Measurements from ENCODE around the gene HK1.

HK1 gene

DNA sequence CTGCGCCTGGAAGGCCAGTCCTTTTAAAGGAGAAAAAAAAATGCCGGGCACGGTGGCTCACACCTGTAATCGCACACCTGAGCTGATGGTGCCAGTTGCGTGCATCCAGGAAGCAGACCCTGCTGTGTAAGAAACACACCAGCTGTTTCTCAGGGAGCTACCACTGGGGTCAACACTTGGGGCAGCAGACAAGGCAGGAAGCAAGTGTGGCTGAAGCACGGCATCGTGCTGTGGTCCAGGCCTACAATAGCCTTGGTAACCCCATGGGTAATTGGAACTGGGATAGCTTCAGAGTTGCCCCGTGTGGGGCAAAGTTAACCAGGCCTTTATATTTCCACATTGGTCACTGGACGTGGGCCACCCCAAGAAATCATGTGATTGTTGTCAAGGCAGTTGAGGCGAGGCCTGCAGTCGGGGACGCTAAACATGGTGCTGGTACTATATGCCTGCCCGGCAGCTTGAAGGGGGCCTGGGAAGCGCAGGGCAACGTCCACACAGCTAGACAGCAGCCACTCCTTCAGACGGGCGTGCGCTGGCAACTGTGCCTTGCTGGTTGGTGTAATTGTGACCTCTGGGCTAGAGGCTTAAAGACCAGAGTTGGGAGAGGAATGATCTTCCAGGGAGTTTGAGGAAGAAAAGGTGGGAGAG is 140.9 kb downstream of the HK1 start:
- DNase-seq (ENCODE audit: low spot score) = no peak

DNA sequence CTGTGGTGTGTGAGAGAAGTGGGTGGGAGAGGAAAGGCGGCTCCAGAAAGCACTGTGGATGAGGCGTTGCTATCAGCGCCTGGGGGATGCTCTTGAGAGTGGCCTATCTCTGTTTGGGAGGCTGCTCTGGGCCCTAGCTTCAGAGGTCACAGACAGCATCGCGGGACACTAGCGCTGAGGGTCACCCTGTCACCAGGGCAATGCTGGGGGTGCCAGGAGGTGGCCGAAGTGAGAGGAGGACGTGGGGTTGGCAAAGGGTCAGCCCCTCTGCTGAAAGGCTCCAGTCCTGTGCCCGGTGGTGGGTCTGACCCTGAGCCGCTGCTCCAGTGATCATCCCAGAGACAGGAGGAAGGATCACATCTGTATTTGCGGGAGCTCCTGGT is 141.4 kb downstream of the HK1 start:
- no peak for DNase-seq (ENCODE audit: low spot score)

DNA sequence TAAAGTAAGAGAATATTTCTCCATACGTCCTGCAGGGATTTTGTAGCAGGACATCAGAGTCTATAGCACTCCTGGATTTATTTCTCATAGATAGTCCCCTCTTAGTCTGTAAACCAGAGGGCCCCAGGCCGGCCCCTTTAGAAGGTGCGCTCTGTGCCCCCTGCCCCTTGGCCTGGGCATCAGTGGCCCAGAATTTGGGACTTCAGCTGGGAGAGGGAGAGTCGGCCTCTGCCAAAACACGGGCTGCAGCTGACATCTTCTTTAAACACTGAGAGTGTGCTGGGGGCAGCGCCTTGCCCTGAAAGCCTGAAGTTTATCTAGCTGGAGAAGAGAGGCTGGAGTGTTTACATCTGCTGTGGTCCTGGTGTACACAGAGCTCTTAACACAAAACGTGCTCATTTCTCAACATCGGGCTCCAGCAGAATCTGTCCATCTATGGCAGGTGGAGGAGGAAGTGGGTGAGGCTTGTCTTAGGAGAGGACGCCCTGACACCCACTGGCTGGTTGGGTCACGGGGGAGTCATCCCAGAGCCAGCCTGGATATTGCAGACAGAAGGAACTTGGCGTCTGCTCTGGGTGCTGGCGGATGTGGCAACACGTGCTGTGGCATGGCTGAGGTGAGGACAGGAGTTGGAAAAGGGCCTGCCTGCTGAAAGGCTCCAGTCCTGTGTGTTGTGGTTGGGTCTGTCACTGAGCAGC is 143.5 kb downstream of the HK1 start:
- no peak for DNase-seq (ENCODE audit: low spot score)

DNA sequence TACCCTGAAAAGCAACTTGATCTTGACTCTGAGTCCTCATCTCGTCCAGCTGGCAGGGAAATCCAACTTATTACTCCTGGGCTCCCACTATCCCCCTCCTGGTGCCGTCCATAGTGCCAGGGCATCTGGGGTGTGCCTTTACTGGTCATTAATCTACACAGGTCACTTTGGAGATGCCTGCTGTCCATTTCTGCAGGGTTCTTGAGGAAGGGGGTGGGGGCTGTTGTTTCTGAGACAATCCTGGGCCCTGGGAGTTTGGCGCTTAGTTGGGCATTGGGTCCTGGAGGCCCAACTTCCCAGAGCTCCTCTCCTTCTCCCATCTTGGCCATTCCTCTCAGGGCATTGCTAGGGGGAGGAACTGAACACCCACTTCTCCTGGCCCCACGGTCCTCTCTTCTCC is 144.4 kb downstream of the HK1 start:
- DNase-seq (ENCODE audit: low spot score) = no peak

DNA sequence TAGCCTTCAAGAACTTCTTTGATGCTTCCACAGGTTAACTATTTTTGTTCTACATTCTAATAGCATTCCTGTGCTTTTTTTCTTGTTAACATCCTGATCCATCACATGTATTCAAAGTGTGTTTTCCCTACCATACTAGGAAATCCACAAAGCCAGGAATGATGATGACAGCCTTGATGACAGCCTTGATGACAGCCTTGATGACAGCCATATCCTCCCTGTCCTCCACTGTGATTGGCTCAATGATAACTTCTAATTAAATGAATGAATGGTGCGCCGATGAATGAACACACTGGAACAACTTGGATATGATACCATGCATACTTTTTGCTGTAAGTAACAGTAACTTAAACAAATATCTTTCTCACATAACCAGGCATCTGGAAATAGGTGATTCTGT is 146.7 kb downstream of the HK1 start:
- DNase-seq (ENCODE audit: low spot score) = no peak

DNA sequence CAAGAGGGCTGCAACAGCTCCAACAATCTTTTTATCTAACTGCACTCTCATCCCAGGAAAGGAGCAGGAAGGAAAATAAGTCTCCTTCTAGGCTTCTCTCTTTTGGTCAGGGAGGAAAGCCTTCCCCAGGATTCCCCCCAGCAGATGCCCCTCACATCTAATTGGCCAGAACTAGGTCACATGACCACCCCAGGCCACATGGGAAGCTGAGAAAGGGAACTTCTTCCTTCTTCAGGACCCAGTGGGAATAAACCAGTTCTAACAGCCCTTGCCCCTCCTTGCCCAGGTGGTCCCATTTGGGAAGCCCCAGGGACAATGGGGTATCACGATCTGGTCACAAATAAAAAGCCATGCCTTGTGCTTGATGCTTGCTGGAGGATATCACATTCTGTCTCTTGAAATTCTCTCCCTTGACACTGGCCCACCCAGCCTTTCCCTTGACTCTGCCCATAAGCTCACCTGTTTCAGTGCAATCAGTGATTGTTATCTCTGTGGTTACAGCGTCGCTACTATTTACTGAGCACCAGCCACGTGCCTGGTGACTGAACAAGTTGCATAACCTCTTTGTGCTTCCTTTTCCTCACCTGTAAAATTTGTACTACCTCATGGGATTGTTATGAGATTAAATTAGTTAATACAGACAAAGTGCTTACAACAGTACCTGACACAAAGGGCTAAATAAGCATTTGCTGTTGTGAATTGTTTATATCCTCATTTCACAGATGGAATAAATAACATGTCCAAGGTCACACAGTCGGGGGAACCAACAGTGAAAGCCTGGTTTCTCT is 147.4 kb downstream of the HK1 start:
- no peak for DNase-seq (ENCODE audit: low spot score)

DNA sequence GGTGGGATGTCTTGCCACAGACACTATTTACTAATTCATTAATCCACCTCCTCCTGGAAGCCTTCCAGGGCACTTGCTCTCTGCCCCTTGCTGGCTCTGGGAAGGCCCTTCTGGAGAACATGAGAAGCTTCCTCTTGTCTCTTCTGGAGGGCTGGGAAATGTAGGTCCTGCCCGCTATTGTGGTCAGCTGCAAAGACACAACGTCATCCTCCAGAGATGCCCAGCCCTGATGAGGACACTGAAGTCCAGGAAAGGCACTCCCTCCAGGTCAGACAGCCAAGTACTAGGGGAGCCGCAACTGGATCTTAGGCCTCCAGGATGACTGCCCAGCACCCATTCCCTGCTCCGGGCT is 148.1 kb downstream of the HK1 start:
- no peak for DNase-seq (ENCODE audit: low spot score)

DNA sequence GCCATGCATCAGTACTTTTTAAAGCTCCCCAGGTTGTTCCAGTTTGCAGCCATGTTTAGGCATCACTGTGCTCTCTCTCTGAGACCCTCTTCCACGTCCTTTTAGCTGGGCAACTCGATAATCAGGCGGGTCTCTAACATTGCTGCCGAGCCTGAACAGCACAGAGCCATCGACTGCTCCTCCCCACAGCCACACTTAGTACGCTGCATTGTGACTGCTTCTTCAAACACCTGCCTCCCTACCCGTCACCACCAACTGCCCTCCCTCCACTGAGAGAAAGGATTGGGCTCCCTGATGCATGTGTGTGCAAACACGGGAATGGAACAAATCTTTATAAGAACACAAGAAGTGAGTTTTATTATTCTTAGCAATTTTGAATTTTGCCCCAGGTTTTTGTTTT is 149.9 kb downstream of the HK1 start:
- no peak for DNase-seq (ENCODE audit: low spot score)

DNA sequence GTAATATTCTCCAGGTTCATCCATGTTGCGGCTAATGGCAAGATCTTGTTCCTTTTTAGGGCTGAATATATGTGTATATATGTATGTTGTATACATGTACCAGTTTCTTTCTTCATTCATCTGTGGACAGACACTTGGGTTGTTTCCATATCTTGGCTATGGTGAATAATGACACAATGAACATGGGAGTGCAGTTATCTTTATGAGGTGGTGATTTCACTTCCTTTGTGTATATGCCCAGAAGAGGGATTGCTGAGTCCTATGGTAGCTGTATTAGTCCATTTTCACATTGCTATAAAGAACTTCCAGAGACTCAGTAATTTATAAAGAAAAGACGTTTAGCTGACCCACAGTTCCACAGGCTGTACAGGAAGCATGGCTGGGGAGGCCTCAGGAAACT is 155.9 kb downstream of the HK1 start:
- no peak for DNase-seq (ENCODE audit: low spot score)

DNA sequence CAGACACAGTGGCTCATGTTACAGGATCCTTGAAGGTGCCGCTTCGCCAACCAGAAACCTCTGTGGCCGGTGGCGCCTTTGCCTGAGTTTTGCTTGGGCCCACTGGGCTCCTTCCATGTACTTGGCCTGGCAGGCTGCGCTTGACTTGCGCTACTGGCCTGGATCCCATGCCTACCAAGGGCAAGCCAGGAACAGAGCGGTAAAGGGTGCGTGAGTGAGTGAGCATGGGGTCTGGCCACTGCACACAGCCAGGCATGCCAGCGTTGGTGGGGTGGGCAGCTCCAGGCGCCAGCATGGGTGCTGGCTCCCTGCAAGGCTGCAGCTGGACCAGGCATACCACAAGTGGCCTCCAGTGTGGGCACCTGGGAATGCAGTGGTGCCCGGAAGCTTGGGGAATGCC is 156.6 kb downstream of the HK1 start:
- no peak for DNase-seq (ENCODE audit: low spot score)

DNA sequence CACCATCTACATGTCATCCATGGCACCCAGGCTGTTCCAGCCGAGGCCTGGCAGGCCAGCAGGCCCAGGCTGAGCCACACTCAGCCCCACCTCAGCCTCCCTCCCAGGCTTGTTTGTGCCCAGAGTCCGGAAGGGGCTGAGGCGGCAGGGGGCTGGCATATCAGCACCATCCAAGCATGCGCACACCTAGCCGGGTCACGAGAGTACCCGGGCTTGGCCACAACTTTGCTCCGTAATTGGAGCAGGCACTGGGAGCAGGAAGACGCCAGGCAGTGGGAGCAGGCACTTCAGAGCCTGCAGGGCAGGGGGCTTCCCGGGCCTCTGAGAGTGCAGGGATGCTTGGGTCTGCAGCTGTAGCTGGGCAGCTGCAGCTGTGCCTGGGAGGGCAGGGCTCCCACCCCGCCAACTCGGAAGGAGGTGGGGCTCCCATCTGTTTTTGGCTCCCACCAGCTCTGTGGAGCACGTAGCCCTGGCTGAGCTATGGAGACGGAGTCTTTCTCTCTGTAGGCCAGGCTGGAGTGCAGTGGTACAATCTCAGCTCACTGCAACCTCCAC is 157.7 kb downstream of the HK1 start:
- DNase-seq (ENCODE audit: low spot score) = no peak

DNA sequence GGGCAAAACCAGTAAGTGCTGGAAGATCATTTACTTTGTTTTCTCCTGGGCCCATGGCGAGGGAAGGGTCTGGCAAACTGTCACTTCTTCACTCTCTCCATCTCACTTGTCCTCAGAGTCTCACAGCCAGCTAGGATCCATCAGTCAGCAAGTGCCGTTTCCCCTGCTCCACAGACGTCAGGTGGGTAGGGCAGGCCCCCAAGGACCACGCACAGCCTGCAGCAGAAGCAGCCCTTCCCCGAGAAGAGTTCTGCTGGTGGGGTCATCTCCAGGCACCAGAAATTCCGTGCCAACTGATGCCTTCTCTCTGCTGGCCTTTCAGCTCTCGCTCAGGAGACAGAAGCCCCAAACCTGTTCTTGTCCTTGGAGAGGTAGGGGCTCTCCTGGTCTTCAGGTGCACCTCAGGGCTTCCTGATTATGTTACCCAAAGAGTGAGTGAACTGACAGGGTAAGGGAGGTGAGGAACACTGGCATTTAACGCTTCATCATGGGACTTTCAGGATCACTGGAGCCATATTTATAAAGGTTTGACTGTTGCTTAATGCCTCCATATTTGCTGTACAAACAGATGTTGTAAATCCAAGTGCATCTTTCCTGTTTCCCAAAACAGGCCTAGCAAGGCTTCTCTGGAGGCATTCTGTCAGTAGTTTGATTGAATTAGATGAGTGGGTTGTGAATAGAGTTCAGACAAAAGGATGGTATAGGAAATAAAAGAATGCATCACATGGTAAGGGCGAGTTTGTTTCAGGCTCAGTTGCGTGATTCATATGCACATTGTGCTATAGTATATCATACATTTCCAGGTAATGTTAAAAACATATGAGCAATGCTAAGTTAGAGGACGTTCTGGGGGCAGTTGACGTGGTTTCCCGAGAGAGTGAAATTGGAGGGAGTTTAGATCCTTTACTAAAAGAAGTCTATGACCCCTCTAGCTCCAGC is 159.3 kb downstream of the HK1 start:
- no peak for DNase-seq (ENCODE audit: low spot score)

DNA sequence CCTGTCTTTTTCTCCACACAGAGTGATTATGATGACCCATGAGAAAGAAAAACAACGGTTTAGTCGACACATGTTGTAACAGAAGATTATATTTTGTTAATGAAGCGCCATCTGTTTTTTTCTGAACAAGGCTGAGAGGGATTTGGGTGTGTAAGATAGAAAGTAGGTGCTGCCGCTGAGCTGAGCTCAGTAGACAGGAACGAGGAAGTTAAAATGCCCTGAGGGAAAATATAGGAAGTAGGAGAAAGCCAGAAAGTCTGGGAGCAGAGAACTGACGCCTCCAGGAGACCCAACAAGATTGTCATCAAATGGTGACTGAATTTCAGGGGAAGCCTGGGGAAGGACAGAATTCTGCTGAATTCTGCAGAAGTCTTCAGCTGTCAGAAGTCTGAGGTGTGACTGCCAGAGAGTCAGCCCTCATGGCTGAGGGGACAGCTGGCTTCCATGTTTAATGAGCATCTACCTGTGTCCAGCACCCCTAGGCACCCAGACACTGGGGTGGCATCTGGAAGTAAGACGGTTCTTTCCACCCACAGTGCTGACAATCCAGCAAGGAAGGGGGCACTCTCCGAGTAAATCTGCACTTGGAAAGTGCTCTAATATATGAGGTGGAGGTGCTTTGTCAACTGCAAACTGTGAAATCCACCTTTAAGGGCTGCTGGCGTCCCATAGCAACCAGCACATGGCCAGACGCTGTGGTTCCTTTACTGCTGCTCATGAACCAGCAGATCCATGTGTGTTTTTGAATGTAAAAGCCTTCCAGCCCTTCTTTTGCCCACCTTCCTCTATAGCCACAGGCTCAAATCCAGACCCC is 160.4 kb downstream of the HK1 start:
- DNase-seq (ENCODE audit: low spot score) = no peak

DNA sequence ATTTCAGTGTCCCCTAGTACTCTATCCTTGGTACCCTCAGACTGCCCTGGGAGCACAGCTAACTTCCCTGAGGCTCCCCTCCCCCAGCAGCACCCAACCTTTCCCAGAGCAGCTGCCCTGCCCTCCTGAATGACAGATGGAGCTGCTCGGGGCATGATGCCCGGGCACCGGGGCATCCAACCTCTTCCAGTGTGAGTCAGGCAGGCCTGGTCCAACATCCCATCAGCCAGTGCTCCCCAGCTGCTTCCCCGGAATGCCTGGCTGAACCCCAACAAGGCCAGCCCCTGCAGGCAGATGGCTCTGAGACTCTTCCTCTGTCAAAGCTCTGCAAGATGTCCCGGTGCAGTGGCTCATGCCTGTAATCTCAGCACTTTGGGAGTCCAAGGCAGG is 161.0 kb downstream of the HK1 start:
- DNase-seq (ENCODE audit: low spot score) = no peak

DNA sequence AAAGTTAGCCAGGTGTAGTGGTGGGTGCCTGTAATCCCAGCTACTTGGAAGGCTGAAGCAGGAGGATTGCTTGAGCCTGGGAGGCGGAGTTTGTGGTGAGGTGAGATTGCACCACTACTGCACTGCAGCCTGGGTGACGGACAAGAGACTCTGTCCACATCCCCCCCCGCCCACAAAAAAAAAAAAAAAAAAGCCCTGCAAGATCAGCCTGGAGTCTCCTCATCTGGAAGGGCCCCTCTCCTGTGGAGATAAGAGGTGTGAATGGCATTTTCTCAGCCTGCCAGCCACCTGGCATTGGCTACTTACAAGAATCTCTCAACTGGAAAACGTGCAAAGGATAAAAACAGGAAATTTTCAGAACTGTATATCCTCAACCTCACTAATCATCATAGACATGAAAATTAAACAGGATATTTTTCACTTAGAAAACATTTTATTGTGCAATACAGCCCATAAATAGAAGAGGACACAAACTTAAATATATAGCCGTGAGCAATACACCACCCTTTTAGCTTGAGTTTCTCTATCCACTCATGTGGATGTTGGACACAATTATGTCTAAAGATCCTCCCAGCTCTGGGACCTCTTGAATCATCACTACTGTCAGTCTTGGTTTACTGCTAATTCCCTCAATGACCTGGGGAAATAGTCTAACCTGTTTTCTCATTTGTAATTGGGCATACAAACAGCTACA is 161.7 kb downstream of the HK1 start:
- DNase-seq (ENCODE audit: low spot score) = no peak

DNA sequence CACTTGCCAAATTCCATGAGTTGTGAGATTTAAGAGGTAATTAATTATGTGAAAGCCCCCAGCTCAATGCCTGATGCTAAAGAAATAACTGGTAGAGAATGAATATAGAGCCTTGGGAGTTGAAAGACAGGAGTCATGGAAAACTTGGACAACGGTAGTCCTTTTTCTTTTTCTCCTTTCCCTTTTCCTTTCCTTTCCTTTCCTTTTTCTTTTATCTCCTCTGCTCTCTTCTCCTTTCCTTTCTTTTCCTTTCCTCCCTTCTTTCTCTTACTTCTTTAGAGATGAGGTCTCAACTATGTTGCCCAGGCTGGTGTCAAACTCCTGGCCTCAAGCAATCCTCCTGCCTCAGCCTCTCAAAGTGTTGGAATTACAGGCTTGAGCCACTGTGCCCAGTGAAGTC is 165.1 kb downstream of the HK1 start:
- DNase-seq (ENCODE audit: low spot score) = no peak

DNA sequence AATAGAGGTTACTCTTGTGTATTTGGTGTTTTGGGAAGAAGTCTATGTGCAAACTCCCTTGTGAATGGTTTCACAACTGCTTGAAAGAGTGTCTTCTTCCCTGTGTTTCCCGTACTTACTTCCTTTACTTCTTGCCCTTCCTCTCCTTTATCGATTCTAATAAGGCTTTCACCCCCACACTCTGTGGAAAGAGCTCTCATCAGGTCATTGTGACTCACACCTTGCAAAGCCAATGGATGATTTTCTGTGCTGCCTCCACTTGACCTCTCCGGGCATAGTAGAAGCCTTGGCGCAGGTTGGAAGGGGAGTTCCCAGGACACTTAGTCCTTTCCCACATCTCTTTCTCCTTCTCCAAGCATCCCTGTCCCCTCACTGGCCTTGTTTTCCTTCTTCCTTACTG is 166.7 kb downstream of the HK1 start:
- no peak for DNase-seq (ENCODE audit: low spot score)

DNA sequence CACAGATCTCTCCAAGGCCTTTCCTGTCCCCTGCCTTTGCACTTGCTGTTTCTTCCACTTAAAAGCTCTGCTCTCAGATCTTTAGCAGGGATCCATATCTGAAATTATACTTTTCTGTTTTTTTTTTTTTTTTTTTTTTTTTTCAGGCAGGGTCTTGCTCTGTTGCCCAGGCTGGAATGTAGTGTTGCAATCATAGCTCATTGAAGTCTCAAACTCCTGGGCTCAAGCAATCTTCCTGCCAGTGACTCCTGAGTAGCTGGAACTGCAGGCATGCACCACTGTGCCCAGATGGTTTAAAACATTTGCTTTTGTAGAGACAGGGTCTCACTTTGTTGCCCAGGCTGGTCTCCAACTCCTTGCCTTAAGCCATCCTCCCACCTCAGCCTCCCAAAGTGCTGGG is 167.9 kb downstream of the HK1 start:
- no peak for DNase-seq (ENCODE audit: low spot score)

DNA sequence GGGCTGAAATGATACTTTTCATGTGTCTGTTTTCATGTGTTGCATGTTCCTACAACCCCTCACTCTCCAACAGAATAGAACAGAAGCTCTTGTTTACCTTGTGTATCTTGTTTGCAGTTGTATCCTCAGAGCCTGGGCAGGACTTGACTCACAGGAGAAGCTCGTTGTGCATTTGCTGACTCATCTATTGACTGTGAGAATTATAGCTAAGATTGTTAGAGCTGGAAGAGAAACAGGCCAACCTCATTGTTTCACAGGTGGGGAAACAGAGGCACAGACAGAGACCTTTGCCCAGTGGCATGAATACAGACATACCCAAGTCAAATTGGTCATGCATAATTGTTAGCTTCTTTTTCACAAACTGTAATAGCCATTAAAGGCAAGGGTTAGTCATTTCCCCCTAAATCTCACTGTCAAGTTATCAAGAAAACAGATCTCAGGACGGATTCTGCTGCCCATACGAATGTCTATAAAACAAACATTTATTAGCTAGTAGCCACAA is 168.4 kb downstream of the HK1 start:
- DNase-seq (ENCODE audit: low spot score) = peak; percentile 39

DNA sequence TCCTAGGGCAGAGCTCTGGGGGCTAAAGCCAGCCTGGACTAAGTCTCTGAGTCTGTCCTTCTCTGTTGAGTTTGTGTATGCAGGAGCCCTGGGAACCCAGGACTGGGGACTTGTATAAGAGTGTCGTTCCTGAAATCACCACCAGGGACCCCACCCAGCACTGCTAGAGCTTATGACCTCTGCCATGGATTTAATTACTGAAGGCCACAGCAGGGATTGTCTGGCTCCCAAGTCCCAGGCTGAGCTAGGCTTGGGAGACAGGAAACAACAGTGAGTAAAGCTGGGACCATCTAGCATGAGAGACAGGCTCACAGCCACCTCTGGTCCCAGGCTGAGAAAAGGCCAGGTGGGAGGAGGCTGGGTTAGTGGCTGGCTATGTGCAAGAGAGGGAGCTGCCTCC is 171.5 kb downstream of the HK1 start:
- DNase-seq (ENCODE audit: low spot score) = peak; percentile 60

Measured in activated CD4-positive, alpha-beta T cell treated with anti-CD3 and anti-CD28 coated beads, Interleukin-2, Interleukin-4, amounts not matched to agents 100 ng/mL and 50 ng/mL, durations not matched to agents 16 hours and 8 hours (primary cell).